HG03342 (cell line): Measurements from ENCODE around the gene IFFO2.

Source experiments
- ATAC-seq: cut with Tn5 transposase; IDR thresholded peaks from one replicate; pipeline ENCODE4 v1.9.1; 2021; ENCODE audit warnings: mild to moderate bottlenecking, moderate library complexity; ENCODE audit not compliant: unreplicated experiment

IFFO2 gene

DNA sequence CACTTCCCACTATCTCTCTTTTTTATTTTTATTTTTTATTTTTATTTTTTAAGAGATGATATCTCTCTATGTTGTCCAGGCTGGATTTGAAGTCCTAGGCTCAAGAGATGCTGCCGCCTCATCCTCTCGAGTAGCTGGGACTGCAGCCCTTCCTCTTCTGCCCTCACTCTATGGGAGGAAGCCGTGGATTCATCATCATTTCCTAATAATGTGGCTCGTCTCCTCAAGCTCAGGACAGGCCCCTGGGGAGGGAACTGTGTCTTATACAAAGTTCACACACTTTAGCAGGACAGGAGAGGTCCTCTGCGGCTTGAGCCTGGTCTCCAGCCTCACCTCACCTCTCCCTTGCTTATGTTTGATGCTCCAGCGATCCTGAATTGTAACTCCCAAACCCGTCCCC lies 16.5 kb upstream of the IFFO2 start:
- no peak for ATAC-seq

DNA sequence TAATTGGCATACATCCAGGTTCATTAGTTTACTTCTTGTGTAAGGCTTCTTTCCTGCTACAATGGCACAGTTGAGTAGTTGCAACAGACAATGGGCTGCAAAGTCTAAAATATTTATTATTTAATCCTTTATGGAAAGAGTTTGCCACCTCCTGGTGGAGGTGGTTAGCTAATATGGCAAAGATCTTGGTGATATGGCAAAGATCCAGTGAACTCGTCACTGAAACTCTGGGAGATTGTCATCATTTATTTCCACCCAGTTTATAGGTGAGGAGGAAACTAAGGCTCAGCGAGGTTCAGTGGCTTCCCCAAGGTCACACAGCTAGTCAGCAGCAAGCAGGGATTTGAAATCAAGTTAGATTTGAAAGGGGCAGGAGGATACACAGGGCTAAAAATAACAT lies 16.1 kb upstream of the IFFO2 start:
- ATAC-seq: no peak

DNA sequence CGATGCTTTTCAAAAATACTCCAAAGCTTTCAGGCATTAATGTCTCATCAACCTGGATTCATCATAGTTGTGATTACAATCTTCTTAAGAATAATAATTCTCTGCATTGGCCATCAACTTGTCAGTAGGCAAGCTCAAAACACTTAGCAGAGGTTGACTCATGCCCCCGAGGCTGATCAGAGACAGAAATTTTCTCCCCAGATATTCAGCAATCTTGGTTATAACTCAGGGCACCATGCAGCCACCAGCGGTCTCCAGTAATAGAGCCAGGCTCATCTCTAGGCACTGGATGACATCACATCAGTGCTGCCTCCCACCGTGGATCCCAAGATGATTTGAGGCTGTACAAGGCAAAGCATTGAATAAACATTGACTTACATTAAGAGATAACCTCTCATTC lies 14.3 kb upstream of the IFFO2 start:
- no peak for ATAC-seq

GRCh38 chr1:18970358-18970757 lies 13.9 kb upstream of the IFFO2 start:
- no peak for ATAC-seq

DNA sequence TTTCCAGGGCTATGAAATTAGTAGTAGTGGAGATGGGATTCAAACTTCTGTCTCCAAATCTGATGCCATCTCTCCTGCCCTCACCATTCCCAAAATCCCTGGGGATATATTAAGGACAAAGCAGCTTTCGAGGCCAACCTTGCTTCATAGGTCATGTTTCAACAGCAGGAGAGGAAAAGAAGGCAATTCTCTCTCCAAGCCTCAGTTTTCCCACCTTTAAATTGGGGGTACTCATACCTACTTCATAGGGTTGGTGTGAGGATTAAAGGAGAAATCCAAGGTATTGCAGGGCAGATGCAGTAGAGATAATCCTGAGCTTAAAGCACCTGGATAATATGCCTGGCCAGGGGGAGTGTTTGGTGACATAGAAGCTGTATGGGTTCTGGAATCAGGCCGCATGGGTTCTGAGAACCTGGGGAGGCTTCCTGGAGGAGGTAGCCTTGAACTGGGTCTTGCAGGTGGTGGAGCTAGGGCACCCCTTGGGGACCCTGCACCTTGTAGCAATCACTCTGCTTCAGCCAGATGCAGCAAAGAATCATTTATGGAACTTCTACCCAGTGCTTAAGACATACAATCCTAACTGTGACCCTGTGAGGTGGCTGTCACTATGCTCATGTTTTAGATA lies 10.7 kb upstream of the IFFO2 start:
- no peak for ATAC-seq

- no peak for ATAC-seq
Observed at GRCh38 chr1:18965206-18966173, 9.0 kb upstream of the IFFO2 start.

- no peak for ATAC-seq
Observed at GRCh38 chr1:18963968-18964367, 7.5 kb upstream of the IFFO2 start.

DNA sequence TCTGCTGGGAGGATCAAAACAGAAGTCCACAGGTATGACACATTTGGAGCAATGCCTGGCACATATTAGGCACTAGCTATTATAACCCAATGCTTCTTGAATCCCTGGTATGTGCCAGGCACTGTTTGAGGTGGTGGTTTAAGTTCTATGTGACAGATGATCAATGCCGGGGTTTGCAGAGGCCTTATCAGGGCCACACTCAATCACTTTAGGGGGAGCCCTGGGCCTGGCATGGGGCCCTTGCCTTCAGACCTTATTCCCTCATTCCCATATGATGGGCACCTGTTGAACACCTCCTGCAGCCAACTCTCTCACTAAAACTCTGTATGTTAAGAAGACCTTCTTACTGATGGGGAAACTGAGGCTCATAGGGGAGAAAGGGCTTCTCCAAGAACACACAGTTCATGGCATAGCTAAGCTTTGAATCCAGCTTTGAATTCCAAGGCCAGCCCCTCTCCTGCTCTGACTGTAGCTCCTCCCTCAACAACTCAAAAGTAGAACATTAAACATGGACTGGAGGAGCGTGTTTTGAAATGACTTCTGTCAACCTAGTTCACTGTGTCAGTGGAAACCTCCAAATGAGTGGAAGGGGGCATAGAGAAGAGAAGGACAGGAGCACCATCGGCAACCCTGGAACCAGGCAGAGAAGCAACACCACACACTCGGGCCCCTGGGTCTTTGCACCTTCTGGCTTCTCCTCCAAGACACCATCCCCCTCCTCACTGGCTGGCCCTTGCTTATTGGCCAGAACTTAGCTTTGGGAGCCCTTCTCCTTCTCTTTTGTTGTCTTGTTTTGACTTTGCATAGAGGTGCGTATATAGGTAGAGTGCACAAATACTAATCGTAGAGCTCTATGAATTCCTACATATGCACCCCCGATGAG lies 6.6 kb upstream of the IFFO2 start:
- ATAC-seq: no peak

DNA sequence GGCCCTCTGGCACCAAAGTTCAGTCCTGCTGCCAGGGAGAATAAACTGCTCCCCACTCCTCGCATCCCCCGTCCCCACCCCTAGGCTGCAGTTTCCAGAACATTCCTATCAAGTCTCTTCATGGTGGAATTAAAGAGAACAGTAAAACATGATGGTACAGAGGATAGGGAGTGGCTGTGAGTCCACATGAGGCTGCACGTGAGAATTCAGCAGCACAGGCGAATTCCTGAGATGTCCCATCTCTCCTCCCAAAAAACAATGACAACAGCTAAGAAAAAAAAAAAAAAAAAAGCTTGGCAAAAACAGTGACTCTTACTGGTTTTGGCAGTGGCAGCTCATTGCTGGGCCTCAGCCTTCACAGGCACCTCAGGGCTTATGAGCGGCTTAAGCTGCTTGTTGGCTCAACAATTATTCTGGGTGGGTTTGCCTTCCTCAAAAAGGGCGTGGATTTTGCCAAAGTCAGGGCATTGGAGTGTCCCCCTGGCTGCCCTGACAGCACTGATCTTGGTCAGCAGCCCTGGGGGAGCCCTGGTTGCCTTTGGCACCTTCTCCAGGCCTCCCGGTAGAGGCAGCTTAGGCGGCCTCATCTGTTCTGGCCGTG lies 5.7 kb upstream of the IFFO2 start:
- no peak for ATAC-seq

DNA sequence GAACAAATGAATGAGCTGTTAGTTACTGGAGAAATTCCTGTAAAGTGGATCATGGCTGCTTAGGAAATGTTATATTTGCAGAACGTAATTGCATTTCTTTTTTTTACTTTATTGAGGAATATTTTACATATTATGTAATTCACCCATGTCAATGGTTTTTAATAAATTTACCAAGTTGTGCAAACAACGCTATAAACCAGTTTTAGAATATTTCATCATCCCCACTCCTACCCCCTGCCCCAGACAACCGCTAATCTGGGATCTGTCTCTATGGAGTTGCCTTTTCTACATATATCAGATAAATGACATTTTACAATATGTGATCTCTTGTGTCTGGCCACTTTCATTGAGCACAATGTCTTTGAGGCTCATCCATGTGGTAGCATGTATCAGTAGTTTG lies 4.3 kb upstream of the IFFO2 start:
- ATAC-seq: no peak

GRCh38 chr1:18960409-18960808 lies 3.9 kb upstream of the IFFO2 start:
- no peak for ATAC-seq

- no peak for ATAC-seq
Observed at GRCh38 chr1:18959591-18959990, 3.1 kb upstream of the IFFO2 start.

- ATAC-seq: no peak
Observed at GRCh38 chr1:18957532-18958300, 1.2 kb upstream of the IFFO2 start.

DNA sequence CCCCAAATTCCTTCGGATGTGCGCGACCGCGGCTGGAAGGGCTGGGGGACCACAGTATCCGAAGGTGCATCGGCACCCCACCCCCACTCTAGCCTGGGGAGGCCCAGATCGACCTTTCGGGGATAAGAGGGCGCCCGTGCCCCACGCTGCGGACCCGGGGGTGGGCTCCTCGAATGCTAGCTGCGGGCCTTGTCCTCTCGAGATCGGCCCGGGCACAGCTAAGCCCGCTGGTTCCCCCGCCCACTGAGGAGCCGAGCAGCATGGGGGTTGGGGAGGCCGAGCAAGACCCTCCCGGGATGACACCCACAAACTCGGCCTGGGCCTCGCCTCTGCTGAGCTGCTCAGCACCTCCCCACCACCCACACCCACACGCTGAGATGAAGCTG lies 653 bp upstream of the IFFO2 start:
- ATAC-seq: no peak

GRCh38 chr1:18955441-18956192 lies 859 bp downstream of the IFFO2 start:
- ATAC-seq: peak; percentile 12

DNA sequence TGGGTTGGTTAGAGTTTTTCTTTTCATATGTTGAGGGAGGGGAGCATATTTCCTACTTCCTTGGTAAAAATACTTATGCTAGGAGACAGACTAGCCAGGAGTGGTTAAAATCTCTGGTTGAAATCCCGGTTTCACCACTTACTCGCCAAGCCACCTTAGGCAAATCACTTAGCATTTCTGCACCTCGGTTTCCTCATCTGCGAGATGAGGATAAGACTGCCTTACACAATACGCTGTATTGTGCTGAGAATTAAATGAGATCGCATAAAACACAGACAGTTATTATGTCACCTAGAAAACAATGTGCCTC lies 1.4 kb downstream of the IFFO2 start:
- ATAC-seq: no peak

DNA sequence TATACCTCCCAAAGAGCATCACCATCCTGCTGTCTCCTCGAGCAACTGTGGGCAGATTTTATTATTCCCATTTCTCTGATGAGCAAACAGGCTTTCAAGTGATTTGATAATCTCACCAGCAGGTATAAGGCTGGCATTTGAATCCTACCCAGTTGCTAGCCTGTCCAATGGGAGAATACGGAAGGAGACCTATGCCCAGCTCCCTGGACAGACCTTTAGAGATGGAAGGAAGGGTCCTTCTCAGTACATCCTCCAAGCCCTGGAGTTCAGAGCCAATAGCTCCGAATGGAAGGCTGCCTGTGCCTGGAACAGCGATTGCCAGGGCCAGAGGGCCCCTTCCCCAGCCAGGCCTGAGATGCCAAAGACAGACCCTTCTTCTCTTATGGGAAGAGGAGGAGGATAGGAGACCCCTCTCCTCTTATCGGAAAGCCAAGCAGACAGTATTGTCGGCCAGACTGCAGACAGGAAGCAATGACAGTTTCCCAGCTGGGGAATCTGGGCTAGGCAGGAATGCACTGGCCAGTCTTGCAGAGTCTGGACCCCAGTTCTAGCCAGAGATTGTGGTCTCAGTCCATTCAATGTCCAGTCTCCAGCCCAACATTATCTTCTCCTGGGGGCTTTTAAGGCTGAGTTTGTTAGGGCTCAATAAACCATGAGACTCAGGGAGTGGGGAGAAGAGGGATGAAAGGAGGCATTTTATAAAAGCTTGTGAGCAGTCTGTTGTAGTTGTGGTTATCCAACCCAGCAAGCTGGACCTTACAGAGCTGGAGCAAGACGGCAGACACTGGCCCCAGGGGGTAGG lies 2.0 kb downstream of the IFFO2 start:
- no peak for ATAC-seq

GRCh38 chr1:18953731-18954231 lies 2.7 kb downstream of the IFFO2 start:
- no peak for ATAC-seq
